NCI-H2029 treated with DMSO at 0.1 percent for 48 hours (cell line): Measurements from ENCODE around the gene TMEM35B.
"Not testable (repeated sequence)": the region's sequence is repeated elsewhere in the genome, so short reads cannot be mapped to it uniquely, and the experiment has no call there.

Experiments
- DNase-seq: peaks from one replicate; lab custom pipeline; 2025; lab: John Stamatoyannopoulos, UW

The TMEM35B gene

DNA sequence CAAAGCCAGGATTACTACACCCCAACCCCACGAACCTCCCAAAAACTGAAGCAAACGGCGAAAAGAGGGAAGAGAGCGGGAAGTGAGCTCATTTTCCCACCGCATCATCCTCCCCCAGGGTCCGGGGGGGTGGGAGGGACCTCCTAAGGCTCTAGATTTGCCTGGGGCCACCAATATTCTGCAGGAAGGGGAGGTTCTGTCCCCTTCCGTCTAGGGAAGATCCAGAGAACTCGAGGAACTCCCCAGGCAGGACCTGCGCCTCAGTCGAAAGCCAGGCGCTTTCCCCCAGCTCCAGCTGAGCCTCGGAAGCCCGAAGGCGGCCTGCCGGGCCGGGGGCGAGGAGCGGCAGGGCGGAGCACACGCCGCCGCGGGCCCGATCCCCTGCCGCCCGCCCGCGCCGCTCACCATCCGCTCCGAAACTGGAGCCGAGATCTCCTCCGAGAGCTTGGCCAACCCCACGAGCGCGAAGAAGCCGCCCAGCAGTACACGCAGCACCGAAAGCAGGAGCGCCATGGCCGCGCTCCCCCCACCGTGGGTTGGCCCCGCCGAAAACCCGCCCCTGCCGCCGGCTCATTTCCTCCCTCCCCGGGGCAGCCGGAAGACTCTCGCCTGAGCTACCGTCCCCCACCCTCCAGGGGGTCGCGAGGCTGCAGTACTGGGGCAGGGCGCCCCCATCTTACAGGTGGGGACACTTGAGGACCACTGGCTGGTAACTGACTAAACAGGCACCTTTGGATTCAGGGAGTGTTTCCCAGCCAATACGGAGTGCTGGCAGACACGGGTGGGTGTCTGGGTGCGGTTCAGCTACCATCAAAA, at the start of gene TMEM35B:
TMEM35B (minus strand) TSS at position 555 of the 816 bp plus-strand sequence; CDS start at position 513, 42 bp downstream.
- DNase-seq: no peak

- no peak for DNase-seq
These were observed 48.2 kb upstream of the TMEM35B start for GRCh38 chr1:35033346-35033745.

GRCh38 chr1:35032384-35032739, 47.2 kb upstream of the TMEM35B start:
- DNase-seq: no peak

- no peak for DNase-seq
These were observed 45.8 kb upstream of the TMEM35B start for GRCh38 chr1:35030756-35031446.

DNA sequence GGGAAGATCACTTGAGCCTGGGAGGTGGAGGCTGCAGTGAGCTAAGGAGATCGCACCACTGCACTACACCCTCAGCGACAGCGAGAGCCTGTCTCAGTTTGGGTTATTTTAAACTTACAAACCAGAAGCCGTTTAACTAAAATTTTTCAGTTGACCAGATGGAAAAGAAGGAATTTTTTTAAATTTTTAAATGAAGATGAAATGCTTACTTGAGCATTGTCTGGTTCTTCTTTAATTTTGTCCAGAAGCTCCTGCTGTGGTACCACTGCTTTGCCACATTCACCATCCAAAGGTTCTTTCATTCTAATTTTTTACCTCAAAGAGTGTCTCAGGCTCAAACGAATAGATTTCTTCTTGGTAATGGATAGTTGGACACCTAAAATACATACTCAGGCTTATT, 45.2 kb upstream of the TMEM35B start:
- no peak for DNase-seq

GRCh38 chr1:35029761-35030160, 44.6 kb upstream of the TMEM35B start:
- DNase-seq: no peak

- no peak for DNase-seq
These were observed 31.3 kb upstream of the TMEM35B start for GRCh38 chr1:35016406-35016805.

GRCh38 chr1:35014486-35014885, 29.3 kb upstream of the TMEM35B start:
- DNase-seq: no peak

DNA sequence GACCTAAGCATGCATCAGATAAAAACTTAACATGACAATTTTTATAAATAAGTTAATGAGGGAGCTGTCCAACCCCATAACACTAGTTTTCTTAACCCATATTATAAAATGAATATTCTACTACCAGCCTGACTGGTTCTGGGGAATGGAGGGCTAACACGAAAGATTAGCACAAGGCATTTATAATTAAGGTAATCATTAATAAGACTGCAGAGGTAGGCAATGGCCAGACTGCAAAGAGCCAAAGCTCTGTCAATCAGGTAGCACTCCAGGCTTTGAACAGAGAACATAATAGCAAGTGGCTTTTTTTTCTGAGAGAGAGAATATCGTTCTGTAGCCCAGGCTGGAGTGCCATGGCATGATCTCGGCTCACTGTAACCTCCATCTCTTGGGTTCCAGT, 20.6 kb upstream of the TMEM35B start:
- DNase-seq: no peak

GRCh38 chr1:35001743-35002142, 16.6 kb upstream of the TMEM35B start:
- DNase-seq: no peak

DNA sequence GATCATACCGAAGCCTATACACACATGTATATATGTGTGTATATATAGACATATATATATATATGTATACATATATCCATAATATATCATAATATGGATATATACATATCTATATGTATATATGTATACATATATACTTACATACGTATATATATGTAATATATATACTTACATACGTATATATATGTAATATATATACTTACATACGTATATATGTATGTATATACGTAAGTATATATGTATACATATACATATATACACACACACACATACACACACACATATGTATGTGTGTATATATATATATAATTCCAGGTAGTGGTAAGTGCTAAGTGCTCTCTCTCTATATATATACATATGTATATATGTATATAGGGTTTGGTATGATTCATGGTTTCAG, 9.7 kb upstream of the TMEM35B start:
- no peak for DNase-seq

GRCh38 chr1:34988581-34988980, 3.4 kb upstream of the TMEM35B start:
- no peak for DNase-seq

DNA sequence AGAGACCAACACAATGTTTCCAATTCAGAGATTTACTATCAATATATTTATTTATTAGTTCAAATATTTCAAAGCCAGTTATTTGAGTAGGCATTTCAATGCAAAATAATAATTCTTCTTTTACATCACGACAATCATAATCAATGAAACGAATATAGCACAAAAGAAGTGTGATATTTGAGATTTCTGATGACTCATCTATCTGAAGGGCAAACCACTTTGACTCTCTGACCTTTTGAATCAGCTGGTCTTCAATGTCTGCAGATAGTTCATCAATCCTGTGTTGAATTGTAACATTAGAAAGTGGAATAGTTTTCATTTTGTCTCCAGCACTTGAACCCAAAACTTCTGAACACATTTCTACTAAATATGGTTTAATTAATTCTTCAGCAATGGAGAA, 3.0 kb upstream of the TMEM35B start:
- no peak for DNase-seq

DNA sequence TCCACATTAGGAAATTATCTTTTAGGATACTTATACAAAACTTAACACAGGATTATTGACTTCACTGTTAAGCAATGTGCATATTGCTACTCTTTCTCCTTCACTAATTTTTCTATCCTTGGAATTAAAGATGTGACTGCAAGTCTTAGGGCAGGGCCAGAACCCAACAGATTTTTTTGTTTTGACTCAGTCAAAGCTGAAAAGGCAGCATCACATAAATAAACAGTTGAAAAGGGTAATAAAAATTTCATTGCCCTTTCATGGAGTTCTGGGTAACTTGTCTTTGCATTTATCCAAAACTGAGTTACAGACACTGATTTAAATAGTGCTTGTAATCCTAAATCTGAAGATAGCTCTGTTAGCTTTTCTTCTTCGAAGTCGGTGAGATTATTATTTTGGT, 1.9 kb upstream of the TMEM35B start:
- DNase-seq: no peak

DNA sequence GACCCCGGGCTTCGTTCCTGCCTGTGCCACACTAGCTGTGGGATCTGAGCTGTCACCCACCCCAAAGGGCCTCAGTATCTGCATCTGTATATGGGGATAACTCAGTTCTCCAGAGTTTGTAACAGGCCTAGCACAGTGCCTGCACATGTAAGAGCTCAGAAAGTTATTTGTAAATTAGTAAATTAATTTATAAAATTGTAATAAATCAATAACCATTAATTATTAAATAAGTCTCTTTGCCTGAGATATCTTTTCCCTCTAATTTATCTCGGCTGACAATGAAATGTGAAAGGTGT, 410 bp upstream of the TMEM35B start:
- DNase-seq: not testable (repeated sequence)

DNA sequence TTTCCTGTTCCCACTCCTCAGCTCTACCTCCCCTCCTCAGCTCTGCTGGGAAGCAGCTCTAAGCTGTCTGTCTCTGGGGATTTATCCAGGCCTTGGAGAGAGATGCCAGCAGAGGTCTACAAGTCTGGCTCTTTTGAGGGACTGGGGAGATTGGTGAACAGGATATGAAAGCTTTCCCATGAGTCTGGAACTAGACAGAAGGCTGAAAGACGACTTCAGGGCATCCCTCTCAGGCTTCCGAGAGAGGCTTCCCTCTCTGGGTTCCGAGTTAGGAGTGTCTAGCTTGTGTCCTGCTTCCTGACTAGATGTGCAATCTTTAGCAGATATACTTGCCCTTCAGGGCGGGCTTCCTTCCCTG, 733 bp downstream of the TMEM35B start:
- no peak for DNase-seq

DNA sequence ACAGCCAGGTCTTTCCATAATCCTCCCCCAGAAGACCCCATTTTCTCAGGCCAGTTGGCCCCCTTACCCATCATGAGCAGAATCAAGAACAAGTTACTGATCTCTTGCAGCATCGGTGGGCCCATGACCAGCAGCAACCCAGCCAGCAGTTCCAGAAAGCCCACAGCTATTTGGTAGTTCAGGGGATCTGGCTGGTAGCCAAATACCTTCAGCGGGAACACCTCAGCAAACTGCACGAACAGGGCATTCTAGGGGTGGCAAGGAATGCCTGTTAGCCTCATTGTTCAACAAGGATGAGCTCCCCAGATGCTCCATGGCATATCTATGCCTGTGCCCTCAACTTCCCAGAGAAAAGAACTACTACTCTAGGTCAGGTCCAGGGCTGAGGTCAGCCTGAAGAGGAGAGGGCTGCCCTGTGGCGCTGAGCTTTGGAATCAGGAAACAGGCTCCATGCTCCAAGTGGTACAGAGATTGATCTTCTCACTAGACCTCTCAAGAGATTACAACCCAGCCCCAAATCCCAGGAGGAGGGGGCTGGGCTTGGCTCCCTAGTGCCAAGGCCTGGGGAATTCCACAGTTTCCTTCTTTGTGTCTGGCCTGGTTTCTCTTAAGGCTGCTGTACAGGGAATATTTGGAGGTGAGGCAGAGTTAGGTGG, 1.3 kb downstream of the TMEM35B start:
- DNase-seq: no peak

- DNase-seq: no peak
These were observed 2.2 kb downstream of the TMEM35B start for GRCh38 chr1:34982820-34983376.

DNA sequence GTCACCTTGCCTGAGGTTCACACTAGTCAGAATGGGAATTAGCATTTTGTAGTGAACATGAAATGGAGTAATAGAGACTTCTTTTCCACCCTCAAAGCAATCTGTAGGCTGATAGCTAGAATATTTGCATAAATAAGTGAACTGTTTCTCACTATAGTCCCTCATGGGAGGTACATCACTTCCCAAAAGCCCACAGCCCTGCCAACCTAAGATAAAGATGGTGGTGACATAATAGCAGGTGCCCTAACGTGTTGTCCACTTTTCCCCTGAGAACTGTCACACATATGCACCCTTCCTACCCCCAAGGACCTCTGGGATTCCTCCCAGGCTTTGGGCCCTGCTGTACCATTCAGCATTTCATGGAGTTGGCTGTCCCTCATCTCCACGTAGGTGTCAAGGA, 4.4 kb downstream of the TMEM35B start:
- no peak for DNase-seq

- DNase-seq: no peak
These were observed 6.2 kb downstream of the TMEM35B start for GRCh38 chr1:34978921-34979320.

DNA sequence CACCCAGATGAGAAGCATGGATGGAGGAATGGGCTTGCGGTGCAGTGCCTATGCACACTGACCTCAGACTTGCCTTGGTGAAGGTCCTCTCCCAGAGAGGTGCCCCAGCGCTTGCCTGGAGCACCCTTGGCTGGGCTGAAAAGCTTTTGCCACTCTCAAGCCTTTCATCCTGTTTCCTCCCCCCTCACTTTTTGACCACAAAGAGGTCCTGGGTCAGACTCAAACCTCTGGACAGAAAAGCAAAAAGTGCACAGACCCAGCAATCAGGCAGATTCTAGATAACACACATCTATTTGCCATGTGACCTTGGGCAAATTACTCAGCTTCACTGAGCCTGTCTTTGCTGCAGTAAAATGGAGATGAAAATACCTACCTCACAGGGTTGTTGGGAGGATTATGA, 7.3 kb downstream of the TMEM35B start:
- no peak for DNase-seq

DNA sequence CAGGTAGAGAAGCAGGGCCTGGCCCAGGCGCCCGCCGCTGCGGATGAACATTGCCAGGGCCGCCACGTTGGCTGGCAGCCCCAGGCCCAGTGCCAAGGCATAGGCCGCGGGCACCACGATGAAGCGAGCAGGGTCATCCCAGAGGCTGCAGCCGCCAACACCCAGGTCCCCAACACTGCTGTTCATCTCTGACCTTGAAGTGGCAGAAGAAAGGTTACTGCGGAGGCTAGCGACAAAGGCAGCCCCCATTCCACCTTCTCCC, 8.0 kb downstream of the TMEM35B start:
- no peak for DNase-seq
